NB4 (cell line): ENCODE data around the gene E2F6.

Experiments
- DNase-seq: peaks from one replicate; pipeline ENCODE4 v3.0.0; 2010; ENCODE audit warnings: low read depth
- H3K4me3 ChIP-seq: one replicate; pipeline ENCODE4 v1.5.1; 2011; ENCODE audit warnings: mild to moderate bottlenecking, low read depth, low read length, moderate library complexity
- CTCF ChIP-seq: IDR thresholded peaks from one replicate; pipeline ENCODE4 v1.5.1; 2012; ENCODE audit warnings: low read depth, low read length
- MAX ChIP-seq: IDR thresholded peaks from 2 replicates; pipeline ENCODE4 v1.6.1; 2011; ENCODE audit warnings: low read depth, low read length
- MYC ChIP-seq: IDR thresholded peaks from 2 replicates; pipeline ENCODE4 v1.6.1; 2011; ENCODE audit warnings: low read depth, low read length
- POLR2A ChIP-seq: IDR thresholded peaks from 2 replicates; pipeline ENCODE4 v1.6.1; 2011; ENCODE audit warnings: mild to moderate bottlenecking; ENCODE audit not compliant: insufficient read length; ENCODE audit errors: extremely low read depth

E2F6 gene

DNA sequence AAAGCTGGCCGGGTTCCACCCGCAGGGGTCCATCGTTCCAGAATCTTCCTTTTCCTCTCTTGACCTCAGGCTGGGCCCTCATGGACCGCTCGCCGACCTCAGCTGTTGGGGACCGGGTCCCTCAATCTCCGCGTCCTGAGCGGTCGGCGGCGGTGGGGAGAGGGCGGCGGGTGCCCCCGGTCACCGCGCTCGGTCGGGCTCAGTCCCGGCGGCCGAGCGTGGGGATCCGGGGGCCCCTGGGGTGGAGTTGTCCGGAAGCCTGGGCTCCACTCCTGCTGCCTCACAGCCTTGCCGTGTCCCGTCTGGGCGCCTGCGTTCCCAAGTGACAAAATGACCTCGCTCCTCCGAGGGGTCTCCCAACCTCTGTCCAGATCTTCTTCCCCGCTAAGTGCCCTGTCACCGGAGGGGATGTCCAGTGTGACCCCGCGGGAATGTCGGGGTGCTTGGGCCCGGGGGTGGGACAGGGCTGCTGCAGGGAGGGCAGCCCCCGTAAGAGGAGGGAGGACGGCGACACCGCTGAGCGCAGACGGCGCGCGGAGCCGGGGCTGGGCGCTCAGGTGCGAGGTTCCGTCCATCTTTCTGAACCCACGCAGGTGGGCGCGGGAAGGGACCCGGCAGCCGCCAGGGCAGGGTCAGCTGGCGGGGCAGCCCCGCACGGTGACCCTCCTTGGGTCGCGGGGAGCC lies 16.0 kb upstream of the E2F6 start:
- H3K4me3 ChIP-seq: no peak overlapping the region
- TF ChIP-seq POLR2A: no peak
- TF ChIP-seq MAX: no peak
- no peak for TF ChIP-seq MYC
- TF ChIP-seq CTCF: no peak
- no peak for DNase-seq

- TF ChIP-seq MAX (no peak), POLR2A (no peak), MYC (no peak), CTCF (no peak)
- no peak for DNase-seq
- H3K4me3 ChIP-seq: no peak overlapping the region
These were observed 15.4 kb upstream of the E2F6 start for GRCh38 chr2:11481426-11481788.

DNA sequence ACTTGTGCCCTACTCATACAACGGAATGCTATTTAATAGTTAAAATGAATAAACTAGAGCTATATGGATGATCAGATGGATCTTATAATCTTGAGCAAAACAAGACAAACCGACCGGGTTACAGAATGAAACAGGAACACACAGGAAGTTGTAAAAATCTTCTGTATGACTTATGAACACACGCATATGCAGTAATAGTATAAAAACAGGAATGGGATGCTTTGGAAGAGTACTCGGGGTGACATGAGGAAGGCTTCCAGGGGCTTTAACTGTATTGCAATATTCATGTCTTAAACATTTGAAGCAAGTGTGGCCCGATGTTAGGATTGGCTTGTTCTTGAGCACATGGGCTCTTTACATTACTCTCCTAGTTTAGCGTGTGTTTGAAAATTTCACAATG lies 14.9 kb upstream of the E2F6 start:
- no peak for DNase-seq
- TF ChIP-seq MAX (peak; percentile 41; the same call in 1 of the 2 replicates), POLR2A (no peak)
- no peak overlapping the region for H3K4me3 ChIP-seq

DNA sequence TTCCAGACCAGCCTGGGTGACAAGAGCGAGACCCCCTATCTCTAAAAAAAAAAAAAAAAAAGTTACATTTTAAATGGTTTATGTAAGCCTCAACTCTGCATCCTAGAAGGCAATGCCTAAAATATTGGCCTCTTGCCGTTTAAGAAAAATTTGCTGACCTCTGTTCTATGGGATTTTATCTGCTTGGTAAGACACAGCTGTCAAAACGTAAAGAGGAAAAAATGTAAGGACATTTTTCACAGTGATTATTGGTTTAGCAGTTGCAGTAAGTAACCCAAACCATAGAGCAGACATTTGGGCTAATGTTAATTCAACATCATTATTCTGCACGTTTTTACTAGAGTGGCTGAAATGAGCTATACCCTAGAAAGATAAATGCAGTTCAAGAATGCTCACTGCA lies 14.4 kb upstream of the E2F6 start:
- H3K4me3 ChIP-seq: no peak overlapping the region
- no peak for DNase-seq
- TF ChIP-seq MYC (no peak), MAX (no peak), POLR2A (no peak), CTCF (no peak)

DNA sequence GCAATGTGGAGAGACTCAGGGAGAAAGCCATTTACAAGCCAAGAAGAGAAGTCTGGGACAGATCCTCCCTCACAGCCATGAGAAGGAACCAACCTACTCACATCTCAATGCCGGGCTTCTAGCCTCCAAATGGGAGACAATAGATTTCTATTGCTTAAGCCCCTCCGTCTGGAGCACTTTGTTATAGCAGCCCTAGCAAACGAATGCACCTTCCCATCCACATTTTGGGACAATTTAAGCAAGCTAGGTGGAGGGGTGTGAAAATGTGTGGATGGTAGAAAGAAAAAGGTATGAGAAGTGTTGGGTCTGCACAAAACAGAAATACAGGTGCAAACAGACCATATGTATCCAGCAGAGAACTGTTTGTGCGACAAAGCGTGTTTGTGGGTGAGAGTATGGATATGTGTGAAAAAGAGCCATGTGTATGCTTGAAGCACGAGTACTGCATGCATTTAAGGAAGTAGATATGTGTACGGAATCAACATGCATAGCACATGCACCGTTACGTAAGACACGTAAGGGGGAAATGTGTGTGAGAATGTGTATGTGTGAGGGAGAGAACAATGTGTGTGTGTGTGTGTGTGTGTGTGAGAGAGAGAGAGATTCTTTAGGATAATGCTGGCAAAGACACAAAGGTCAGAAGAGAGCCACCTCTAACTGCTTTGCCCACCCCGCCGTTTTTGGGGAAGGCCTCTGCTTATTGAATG lies 13.1 kb upstream of the E2F6 start:
- DNase-seq: no peak
- TF ChIP-seq POLR2A (no peak), MYC (no peak), MAX (no peak)
- H3K4me3 ChIP-seq: no peak overlapping the region

DNA sequence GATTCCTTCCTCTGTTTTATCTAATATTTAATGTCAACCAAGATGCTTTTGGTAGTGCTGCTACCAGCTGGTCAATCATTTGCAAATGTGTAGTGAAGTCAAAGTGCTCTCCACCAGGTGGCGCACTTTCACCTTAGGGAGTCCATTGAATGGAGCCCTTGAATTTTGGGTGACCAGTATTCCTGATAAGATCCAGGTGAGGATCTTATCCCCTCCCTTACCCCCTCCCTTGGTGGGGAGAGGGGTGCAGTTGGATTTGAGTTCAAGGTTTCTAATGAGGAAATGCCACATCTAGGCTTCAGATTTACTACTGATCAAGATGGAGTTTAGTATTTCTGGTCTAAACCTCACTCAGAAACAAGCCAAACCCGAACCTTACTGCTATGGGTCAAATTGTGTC lies 12.0 kb upstream of the E2F6 start:
- H3K4me3 ChIP-seq: no peak overlapping the region
- TF ChIP-seq CTCF (peak; percentile 87), MAX (no peak), MYC (no peak), POLR2A (no peak)
- DNase-seq: peak; percentile 86
